ENCODE data around the gene KLF13. TPM values are rescaled to one million over a fixed set of nuclear protein-coding genes. Genes with fewer than 3 reads are reported as not detected.

The KLF13 gene
- total and polyA plus RNA-seq, 2 experiments from 2014 or later: 23.5 to 28.6 TPM

DNA sequence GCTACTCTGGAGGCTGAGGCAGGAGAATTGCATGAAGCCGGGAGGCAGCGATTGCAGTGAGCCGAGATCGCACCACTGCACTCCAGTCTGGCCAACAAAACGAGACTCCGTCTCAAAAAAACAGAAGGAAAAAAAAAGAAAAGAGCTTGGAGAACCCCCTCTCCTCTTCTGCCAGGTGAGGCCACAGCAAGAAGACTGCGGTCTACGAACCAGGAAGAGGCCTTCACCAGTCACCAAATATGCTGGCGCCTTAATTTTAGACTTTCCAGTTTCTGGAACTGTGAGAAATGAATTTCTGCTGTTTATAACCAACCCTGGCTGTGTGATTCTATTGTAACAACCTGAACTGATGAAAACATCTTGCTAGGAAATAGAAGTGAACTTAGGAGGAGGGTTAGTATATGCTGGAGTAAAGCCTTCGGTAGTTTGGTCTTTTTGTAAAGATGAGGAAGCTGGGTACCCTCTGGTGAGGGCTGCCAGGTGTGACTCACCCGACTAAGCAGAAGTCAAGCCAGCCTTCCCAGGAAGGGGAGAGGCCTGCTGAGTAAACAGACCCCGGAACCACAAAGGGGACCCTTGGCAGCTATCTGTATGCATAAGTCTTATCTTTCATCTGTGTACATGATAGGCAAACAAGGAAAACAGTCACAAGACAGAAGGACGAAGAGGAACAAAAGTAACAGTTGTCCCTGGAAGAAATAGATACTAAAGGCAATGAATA is 78.7 kb downstream of the KLF13 start:
- Histone ChIP-seq H3K79me2 (replicated peaks; ENCODE audit: insufficient read depth) (no peaks in the 10 kb centered on the region), H3K27me3 (ENCODE audit: insufficient read depth) (no peaks in the 10 kb centered on the region), H3K4me3 (no peak overlapping the region), H3K9me2 (ENCODE audit: insufficient read depth) (no peaks in the 10 kb centered on the region), H3F3A (replicated peaks; ENCODE audit: low read depth) (no peaks in the 10 kb centered on the region), H3K27ac (ENCODE audit: low read depth) (no peak overlapping the region), H3K4me1 (ENCODE audit: insufficient read depth) (no peaks in the 10 kb centered on the region), H4K20me1 (replicated peaks; ENCODE audit: insufficient read depth) (no peaks in the 10 kb centered on the region), H3K36me3 (ENCODE audit: insufficient read depth) (no peaks in the 10 kb centered on the region), H2AFZ (no peak overlapping the region), H3K4me2 (no peak overlapping the region)
- ATAC-seq (no peak), DNase-seq (ENCODE audit: low spot score) (no peak)
- H3K9me3 Mint-ChIP-seq: 0 out of 3 replicates have a peak, but pooled peaks cover 4% of the 10 kb centered on the region
- peaks cover 3% of the 10 kb centered on the region; the same call in 2 of the 3 replicates for H3K36me3 Mint-ChIP-seq (ENCODE audit: low read depth)
- H3K27ac Mint-ChIP-seq: no peak overlapping the region
- TF ChIP-seq POLR2AphosphoS5 (IDR thresholded peaks at IDR 0.05; ENCODE audit: low read depth) (no peak), ZNF331 (CRISPR knock-in tag; IDR thresholded peaks at IDR 0.05; ENCODE audit: low read depth) (no peak), EZH2phosphoT487 (IDR thresholded peaks at IDR 0.05; ENCODE audit: unreplicated experiment) (no peak), ZNF114 (CRISPR knock-in tag; IDR thresholded peaks at IDR 0.05) (no peak), CREB1 (CRISPR knock-in tag; IDR thresholded peaks at IDR 0.05; ENCODE audit: low read depth) (no peak), JUNB (IDR thresholded peaks at IDR 0.05; ENCODE audit: unreplicated experiment) (no peak), STAT1 (IDR thresholded peaks at IDR 0.05; ENCODE audit: unreplicated experiment) (no peak), EZH2 (IDR thresholded peaks at IDR 0.05; ENCODE audit: low read depth, unreplicated experiment) (no peak), NANOG (IDR thresholded peaks at IDR 0.05; ENCODE audit: borderline replicate concordance) (no peak)
- TF ChIP-seq, protein P1, sequence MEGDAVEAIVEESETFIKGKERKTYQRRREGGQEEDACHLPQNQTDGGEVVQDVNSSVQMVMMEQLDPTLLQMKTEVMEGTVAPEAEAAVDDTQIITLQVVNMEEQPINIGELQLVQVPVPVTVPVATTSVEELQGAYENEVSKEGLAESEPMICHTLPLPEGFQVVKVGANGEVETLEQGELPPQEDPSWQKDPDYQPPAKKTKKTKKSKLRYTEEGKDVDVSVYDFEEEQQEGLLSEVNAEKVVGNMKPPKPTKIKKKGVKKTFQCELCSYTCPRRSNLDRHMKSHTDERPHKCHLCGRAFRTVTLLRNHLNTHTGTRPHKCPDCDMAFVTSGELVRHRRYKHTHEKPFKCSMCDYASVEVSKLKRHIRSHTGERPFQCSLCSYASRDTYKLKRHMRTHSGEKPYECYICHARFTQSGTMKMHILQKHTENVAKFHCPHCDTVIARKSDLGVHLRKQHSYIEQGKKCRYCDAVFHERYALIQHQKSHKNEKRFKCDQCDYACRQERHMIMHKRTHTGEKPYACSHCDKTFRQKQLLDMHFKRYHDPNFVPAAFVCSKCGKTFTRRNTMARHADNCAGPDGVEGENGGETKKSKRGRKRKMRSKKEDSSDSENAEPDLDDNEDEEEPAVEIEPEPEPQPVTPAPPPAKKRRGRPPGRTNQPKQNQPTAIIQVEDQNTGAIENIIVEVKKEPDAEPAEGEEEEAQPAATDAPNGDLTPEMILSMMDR (conservative IDR thresholded peaks at IDR 0.05; ENCODE audit: low read depth in 2 of 2): no peak
- TF ChIP-seq, protein P2, sequence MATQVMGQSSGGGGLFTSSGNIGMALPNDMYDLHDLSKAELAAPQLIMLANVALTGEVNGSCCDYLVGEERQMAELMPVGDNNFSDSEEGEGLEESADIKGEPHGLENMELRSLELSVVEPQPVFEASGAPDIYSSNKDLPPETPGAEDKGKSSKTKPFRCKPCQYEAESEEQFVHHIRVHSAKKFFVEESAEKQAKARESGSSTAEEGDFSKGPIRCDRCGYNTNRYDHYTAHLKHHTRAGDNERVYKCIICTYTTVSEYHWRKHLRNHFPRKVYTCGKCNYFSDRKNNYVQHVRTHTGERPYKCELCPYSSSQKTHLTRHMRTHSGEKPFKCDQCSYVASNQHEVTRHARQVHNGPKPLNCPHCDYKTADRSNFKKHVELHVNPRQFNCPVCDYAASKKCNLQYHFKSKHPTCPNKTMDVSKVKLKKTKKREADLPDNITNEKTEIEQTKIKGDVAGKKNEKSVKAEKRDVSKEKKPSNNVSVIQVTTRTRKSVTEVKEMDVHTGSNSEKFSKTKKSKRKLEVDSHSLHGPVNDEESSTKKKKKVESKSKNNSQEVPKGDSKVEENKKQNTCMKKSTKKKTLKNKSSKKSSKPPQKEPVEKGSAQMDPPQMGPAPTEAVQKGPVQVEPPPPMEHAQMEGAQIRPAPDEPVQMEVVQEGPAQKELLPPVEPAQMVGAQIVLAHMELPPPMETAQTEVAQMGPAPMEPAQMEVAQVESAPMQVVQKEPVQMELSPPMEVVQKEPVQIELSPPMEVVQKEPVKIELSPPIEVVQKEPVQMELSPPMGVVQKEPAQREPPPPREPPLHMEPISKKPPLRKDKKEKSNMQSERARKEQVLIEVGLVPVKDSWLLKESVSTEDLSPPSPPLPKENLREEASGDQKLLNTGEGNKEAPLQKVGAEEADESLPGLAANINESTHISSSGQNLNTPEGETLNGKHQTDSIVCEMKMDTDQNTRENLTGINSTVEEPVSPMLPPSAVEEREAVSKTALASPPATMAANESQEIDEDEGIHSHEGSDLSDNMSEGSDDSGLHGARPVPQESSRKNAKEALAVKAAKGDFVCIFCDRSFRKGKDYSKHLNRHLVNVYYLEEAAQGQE (IDR thresholded peaks at IDR 0.05; ENCODE audit: unreplicated experiment): no peak
- TF ChIP-seq, protein P3, sequence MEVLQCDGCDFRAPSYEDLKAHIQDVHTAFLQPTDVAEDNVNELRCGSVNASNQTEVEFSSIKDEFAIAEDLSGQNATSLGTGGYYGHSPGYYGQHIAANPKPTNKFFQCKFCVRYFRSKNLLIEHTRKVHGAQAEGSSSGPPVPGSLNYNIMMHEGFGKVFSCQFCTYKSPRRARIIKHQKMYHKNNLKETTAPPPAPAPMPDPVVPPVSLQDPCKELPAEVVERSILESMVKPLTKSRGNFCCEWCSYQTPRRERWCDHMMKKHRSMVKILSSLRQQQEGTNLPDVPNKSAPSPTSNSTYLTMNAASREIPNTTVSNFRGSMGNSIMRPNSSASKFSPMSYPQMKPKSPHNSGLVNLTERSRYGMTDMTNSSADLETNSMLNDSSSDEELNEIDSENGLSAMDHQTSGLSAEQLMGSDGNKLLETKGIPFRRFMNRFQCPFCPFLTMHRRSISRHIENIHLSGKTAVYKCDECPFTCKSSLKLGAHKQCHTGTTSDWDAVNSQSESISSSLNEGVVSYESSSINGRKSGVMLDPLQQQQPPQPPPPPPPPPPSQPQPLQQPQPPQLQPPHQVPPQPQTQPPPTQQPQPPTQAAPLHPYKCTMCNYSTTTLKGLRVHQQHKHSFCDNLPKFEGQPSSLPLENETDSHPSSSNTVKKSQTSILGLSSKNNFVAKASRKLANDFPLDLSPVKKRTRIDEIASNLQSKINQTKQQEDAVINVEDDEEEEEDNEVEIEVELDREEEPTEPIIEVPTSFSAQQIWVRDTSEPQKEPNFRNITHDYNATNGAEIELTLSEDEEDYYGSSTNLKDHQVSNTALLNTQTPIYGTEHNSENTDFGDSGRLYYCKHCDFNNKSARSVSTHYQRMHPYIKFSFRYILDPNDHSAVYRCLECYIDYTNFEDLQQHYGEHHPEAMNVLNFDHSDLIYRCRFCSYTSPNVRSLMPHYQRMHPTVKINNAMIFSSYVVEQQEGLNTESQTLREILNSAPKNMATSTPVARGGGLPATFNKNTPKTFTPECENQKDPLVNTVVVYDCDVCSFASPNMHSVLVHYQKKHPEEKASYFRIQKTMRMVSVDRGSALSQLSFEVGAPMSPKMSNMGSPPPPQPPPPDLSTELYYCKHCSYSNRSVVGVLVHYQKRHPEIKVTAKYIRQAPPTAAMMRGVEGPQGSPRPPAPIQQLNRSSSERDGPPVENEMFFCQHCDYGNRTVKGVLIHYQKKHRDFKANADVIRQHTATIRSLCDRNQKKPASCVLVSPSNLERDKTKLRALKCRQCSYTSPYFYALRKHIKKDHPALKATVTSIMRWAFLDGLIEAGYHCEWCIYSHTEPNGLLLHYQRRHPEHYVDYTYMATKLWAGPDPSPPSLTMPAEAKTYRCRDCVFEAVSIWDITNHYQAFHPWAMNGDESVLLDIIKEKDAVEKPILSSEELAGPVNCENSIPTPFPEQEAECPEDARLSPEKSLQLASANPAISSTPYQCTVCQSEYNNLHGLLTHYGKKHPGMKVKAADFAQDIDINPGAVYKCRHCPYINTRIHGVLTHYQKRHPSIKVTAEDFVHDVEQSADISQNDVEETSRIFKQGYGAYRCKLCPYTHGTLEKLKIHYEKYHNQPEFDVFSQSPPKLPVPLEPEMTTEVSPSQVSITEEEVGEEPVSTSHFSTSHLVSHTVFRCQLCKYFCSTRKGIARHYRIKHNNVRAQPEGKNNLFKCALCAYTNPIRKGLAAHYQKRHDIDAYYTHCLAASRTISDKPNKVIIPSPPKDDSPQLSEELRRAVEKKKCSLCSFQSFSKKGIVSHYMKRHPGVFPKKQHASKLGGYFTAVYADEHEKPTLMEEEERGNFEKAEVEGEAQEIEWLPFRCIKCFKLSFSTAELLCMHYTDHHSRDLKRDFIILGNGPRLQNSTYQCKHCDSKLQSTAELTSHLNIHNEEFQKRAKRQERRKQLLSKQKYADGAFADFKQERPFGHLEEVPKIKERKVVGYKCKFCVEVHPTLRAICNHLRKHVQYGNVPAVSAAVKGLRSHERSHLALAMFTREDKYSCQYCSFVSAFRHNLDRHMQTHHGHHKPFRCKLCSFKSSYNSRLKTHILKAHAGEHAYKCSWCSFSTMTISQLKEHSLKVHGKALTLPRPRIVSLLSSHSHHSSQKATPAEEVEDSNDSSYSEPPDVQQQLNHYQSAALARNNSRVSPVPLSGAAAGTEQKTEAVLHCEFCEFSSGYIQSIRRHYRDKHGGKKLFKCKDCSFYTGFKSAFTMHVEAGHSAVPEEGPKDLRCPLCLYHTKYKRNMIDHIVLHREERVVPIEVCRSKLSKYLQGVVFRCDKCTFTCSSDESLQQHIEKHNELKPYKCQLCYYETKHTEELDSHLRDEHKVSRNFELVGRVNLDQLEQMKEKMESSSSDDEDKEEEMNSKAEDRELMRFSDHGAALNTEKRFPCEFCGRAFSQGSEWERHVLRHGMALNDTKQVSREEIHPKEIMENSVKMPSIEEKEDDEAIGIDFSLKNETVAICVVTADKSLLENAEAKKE (CRISPR knock-in tag; IDR thresholded peaks at IDR 0.05): no peak
- TF ChIP-seq, protein P4, sequence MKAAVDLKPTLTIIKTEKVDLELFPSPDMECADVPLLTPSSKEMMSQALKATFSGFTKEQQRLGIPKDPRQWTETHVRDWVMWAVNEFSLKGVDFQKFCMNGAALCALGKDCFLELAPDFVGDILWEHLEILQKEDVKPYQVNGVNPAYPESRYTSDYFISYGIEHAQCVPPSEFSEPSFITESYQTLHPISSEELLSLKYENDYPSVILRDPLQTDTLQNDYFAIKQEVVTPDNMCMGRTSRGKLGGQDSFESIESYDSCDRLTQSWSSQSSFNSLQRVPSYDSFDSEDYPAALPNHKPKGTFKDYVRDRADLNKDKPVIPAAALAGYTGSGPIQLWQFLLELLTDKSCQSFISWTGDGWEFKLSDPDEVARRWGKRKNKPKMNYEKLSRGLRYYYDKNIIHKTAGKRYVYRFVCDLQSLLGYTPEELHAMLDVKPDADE (IDR thresholded peaks at IDR 0.05): no peak
- H3K27me3 Mint-ChIP-seq (ENCODE audit: insufficient read depth, low read depth, poor library complexity): peaks cover 9% of the 10 kb centered on the region
- 0 out of 3 replicates have a peak, but pooled peaks cover under 1% of the 10 kb centered on the region for H3K4me1 Mint-ChIP-seq
- H3K4me3 Mint-ChIP-seq: no peak overlapping the region
